GM18868 (cell line): Measurements from ENCODE around the gene DNAJC8.

Source experiments
- ATAC-seq: cut with Tn5 transposase; IDR thresholded peaks from one replicate; pipeline ENCODE4 v1.9.1; 2021; ENCODE audit warnings: mild to moderate bottlenecking, moderate library complexity; ENCODE audit not compliant: unreplicated experiment

Gene DNAJC8

DNA sequence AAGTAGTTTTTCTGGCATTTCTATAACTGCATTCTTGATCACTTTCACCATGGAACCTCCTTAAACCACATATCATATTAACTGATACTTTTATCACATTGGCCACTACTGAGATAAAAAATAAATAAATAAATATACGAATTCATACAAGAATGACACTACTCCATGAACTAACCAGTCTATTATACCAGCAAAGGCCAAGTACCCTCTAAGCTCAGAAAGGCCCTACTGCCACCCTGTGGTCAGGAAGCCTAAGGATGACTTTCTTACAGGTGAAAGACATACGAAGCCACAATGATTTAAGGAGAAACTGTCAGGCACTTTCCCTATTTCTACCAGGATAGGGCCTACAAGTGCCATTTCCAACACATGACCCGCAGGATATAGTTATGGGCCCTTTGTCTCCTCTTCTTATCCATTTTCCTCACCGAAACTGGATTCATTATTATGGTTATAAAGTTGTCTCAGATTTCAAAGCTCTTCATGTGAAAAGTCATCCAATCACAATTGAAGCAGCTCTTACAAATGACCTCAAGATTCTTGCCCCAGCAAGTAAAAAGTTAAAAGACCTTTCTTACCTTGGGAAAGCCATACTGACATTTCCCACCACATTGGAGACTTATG is 23.9 kb downstream of the DNAJC8 start:
- ATAC-seq: no peak

DNA sequence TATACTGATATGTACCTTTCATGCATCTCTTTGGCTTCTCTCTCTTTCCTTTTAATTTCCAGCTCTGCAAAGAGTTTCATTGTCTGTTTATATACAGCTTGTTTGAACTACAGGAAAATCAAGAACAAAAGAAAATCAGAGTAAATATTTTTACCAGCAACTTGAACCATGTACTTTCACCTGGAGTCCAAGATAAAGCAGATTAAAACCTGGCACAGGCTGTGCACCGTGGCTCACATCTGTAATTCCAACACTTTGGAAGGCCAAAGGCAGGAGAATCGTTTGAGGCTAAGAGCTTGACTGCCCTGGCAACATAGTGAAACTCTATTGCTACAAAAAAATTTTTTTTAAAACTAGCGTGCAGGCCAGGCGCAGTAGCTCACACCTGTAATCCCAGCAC is 27.6 kb downstream of the DNAJC8 start:
- no peak for ATAC-seq

DNA sequence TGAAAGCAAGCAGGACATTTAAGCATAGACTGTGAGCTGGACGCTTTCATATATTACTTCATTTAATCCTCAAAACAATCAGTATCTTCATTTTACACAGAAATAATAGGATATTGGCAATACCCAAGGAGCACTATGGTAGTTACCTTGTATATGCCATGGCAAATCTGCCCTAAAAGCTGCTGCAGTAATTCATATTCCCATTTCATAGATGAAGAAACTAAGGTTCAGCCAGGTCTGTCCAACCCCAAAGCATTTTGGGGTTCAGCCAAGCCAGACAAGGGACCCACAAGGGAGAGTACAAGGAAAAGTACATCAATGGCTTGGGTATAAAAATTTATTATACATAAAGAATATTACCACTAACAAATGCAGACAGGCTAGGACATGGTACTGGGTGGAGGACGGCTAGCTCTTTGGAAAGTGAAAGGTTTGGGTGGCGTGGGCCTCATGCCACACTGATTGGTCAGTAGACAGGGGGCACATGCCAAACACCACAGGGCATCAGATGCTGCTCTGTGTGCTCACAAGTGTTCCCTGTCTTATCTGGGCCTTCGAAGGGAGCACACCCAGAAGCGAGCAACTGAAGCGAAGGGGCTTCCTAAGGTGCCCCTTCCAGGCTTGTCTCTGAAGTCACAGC is 32.5 kb downstream of the DNAJC8 start:
- ATAC-seq: no peak

DNA sequence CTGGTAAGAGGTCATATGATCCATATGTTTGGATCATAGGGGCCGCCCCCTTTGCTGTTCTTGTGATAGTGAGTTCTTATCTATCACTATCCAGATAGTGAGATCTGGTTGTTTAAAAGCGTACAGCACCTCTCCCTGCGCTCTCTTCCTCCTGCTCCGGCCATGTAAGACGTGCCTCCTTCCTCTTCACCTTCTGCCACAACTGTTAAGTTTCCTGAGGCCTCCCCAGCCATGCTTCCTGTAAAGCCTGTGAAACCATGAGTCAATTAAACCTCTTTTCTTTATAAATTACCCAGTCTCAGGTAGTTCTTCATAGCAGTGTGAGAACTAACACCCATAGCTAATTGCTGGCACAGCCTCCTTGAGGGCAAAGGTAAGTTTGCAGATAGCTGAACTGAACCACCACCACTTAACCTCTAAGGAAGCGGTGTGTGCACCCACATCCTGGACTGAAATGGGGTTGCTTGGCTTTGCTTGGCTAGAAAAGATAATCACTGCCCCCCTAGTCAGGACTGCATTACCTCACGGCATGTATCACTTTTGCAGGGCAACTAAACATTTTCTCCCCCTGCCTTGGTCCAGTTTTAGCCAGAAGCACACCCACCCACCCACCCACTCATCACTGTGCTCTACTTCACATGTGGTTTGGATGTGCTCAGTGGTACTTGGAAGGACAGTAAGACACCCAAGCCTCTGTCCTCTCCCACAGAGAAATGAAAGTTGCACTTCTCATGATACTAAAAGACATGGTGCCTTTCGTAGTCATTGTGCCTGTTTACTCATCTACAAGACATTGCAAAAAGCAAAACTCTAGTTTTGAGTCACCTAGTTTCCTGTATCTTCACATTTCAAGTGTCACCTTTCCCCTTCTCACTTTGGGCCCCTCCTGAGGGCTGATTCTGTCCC is 33.2 kb downstream of the DNAJC8 start:
- ATAC-seq: peak; percentile 81

DNA sequence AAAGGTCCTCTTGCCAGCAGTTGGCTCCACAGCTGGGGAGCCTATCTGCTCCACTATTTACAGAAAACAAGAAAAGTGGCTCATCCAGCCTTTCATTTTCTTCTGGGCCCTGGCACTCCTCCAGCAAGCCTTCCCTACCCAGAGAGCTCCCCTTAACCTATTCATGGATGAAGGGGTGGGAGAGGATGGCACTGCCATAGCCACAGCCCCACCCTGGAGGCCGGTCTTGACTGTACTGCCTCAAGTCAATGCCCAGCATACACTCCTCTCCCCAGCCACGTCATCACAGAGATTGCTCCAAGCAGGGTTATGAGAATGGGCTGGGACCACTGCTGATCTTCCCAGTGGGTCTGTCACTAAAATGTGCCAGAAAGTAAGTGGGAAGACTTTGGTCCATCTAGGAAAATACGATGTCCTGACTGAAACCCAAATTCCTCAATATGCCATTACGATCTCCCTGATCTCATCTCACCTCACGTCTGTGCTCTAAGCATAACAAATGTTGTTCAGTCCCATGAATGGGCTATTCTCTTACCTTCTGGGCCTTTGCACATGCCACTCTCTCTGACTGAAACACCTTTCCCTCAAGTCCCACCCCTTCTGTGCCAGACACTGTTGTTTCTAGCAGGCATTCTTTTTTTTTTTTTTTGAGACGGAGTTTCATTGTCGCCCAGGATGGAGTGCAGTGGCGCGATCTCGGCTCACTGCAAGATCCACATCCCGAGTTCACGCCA is 35.0 kb downstream of the DNAJC8 start:
- no peak for ATAC-seq

DNA sequence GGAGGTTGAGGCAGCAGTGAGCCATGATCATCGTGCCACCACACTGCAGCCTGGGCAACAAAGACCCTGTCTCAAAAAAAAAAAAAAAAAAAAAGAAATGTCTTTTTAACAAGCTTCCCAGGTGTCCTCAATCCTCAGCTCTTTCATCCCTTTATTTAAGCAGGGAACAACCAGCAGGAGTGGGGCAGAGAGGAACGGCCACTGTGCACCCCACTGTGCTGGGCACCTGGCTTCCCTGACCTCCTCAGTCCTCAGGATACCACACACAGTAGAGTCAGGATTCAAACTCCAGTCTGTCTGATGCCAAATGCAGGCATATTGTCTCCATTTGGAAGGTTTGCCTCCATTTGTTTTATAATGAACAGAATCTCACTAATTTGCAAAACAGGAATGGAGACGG is 36.5 kb downstream of the DNAJC8 start:
- no peak for ATAC-seq

DNA sequence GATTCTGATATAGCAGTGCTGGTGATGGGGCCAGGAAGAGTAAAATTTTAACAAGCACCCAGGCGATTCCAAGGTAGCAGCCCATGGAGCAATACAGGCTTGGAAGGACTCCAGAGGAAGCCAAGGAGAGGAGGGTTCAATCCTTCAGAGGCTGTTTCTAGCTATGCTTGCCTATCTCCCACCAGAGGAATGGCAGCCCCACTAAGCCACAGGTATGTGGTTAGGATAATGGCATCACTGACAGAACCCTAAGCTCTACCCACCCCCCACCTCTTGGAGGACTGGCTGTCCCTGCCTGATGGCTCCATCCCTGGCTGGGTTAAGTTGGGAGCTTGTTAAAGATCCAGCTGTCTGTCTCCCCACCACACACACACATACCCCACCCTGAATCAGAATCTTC is 37.0 kb downstream of the DNAJC8 start:
- ATAC-seq: no peak

DNA sequence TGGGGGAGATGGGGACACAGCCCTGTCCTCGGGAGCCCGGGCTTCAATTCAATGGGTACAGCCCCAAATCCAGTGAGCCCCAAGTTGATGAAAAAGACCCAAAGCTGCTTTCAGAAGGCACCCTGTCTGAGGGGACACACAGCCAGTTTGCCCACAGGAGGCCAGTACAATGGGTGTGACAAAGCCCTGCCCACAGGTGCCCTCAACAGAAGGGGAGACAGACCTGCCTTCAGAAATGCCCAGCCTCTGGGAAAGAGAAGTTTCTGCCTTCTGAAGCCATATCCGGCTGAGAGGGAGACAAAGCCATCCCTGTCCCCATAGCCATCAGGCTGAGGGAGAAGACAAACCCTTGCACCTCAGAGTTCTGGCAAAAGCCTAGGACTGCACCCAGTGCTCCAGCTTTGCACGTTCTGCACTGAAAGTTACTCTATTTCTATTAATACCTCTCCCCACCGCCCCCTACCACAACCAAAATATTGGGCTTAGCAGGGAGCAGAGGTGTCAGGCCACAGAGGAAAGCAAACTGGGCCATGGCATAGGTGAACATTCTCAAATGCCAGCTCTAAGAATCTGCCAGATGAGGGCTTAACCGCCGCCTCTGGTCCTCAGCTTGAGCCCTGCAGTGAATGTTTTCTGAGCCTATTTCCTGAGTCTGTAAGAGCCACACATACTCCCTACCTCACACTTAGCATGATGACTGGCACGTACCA is 38.3 kb downstream of the DNAJC8 start:
- no peak for ATAC-seq

DNA sequence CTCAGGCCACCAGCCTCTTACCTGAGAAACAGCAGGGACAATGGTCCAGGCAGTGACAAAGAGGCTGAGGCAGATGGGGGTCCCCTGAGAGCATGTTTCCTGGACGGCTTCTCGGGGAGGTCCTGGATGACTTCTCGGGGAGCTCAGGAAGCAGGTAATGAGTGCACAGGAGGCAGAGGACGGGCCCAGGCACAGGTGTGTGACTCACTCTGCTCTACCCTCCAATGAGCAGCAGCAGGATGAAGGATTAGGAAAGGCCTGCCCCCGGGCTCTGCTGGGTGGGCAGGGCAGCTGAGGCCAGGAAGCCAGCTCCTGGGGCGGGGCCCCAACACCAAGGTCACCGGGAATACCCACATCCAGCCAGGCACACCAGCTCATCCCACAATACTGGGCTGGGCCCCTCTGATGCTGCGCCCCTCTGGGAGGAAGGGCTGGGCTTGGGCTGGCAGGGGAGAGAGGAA is 39.1 kb downstream of the DNAJC8 start:
- no peak for ATAC-seq

DNA sequence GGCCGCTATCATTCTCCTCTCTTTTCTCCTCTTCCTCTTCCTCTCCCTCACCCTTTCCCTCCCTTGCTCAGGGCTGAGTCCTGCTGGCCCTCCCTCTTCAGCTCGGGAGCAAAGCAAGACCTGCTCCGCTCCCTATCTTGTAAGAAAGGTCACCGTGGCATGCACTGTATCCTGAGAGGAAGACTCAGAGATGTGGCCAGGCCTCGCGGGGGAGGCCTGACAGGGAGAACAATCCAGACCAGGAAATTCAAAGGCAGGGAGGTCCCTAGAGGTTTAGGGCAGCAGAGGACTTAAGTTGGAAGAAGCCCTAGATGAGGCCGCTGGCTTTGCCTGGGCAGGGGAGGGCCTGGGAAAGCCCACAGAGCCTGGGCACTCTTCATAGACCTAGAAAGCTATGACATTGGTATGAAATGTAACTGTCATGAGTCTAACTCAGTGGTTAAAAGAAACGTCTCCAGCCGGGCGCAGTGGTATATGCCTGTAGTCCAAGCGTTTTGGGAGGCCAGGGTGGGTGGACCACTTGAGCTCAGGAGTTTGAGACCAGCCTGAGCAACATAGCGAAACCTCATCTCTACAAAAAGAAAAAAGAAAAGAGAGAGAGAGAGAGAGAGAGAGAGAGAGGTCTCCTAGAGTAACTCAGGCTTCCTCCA is 41.7 kb downstream of the DNAJC8 start:
- ATAC-seq: no peak

DNA sequence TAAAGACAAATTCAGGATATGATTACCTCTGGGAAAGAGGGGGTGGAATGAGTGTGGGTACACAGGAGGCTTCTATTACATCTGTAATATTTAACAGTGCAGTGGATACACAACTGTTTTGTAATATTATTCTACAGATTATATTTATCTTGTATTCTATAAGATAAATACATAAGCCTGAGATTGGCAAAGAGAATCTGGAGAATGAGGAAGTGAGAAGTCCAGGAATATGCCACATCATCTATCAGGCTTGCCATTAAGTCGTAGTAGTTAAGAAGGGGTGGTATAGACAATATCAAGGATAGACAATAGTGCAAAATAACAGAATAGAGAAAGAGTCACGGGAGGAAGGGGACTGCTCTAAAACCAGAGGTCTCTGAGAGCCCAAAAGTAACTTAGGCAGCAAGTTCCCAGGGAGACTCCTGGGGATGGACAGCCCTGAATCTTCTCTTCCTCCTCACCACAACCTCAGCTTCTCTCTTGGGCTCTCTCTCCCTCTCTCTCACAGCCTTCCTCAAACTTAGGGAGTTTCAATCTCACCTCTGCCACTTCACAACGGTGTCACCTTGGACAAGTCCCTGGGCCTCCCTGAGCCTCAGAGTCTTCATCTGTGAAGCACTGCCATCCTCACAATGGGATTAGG is 42.4 kb downstream of the DNAJC8 start:
- ATAC-seq: no peak

DNA sequence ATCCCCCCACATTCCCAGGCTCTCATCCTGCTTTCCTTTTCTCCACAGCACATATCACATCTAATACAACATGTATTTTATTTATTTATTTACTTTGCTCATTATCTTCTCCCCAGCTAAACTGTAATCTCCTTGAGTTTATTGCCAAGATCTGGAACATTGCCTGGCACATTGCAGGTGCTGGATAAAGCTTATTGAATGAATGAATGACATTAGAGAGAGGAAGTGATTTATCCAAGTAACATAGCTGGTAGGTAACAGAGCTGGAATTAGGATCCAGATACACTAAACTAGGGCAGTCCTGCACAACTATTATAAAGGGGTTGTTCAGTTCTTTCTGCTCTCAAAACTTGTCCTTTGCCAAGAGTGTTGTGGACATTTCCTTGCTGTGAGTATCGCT is 47.8 kb downstream of the DNAJC8 start:
- no peak for ATAC-seq

DNA sequence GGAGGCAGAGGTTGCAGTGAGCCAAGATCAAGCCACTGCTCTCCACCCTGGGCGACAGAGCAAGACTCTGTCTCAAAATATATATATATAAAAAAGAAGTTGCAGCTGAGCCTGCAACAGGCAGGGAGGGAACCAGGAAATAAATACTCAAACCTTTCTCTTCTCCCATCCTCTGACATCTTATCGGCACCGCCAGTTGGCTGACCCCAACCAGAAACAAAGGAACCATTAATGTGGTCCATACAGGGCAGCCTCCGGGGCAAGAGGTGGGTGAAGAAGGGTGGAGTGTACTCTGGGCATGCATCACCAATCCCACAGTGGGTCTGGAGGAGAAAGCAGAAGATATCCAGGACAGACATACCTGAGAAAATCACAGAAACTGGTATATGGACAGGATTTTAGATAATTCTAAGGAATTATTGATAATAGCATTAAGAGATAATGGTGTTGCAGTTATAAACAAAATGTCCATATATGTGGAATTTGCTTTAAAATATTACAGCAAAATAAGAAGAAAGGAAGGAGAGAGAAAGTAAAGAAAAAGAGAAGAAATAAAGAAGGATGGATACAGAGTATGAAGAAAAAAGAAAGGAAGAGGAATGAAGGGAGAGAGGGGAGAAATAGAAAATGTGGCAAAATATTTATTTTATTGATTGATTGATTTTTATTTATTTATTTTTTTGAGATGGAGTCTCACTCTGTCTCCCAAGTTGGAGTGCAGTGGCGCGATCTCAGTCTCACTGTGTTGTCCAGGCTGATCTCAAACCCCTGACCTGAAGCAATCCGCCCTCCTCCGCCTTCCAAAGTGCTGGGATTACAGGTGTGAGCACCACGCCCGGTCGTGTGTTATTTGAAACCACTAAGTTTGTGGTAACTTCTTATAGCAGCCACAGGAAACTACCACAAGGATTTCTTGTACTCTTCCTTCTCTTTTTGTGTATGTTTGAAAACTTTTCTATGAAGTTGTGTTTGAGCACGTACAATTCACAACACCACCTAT is 52.2 kb downstream of the DNAJC8 start:
- no peak for ATAC-seq

DNA sequence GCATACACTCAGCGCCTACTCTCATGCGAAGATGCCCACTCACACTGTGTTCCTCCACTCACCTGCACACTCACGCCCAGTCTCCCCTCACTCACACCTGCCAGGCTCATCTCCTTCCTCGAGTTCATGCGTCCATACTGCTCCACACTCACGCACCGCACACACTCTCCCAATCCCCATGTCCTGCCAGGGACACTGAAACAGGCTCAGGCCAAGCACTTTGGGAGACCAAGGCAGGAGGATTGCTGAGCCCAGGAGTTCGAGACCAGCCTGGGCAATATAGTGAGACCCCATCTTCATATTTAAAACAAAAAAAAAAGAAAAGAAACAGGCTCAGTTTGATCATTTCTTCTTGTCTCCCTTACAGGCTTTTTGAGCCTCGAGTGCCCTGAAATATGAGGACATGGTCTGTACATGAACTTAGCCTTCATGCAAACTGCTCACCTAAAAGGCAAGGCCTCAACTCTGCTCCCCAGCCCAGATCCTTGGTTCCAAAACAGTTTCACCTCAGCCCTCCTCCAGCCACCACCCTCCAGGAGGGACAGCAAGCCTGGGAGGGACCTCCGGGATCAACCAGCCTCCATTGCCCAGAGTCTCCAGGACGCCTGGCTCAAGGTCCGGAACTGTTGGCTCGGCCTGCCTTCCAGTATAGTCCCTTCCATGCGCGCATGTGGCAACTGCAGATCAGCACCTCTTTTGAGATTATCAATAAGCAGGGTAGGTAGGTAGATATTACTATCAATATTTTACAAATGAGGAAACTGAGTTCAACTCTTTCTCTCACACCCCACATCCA is 53.9 kb downstream of the DNAJC8 start:
- ATAC-seq: no peak

DNA sequence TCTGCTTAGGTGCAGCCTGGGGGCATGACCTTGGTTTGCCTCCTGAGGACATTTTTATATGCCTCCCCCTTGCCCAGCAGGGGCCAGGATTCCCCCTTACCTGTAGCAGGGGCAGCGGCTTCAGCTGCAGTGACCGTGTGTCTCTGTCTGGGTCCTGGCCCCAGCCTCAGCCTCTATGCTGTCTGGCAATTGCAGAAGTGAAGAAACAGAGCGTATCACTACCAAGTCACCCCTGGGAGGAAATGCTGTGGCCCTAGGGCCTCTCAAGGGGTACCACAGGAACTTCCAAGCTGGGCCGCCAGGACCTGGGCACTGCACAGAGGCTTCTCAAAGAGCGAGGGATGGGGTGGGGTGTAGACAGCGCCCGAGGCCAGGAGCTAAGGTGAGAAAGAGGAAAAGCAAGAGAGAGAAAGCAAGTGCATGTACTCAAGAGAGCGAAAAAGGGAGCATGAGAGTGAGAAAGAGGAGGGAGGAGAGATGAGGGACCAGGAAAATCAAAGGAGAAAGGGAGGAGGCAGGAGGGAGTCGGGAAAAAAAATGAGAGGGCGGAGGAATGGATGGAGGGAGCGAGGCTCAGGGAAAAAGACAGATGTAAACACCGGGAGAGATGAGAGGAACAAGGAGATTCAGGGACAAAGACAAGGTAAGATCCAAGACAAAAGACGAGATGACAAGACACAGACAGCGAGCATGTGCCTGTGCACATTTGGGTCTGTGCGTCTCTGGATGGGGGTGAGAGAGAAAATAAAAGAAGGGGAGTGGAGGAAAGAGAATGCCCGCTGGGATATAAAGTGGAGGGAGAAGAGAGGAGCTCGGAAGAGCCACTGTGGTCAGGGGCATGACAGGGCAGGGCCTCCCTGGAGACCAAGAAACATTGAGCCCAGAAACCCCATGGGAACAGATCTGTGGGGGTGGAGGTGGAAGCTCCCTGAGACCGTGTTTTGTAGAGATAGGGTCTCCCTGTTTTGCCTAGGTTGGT is 56.0 kb downstream of the DNAJC8 start, which contains the start of gene PTAFR:
Gene PTAFR, minus strand, starts transcription at position 199 of the 979 bp plus-strand sequence. CDS start 25,669 bp downstream, outside the sequence.
- ATAC-seq: peak; percentile 39

DNA sequence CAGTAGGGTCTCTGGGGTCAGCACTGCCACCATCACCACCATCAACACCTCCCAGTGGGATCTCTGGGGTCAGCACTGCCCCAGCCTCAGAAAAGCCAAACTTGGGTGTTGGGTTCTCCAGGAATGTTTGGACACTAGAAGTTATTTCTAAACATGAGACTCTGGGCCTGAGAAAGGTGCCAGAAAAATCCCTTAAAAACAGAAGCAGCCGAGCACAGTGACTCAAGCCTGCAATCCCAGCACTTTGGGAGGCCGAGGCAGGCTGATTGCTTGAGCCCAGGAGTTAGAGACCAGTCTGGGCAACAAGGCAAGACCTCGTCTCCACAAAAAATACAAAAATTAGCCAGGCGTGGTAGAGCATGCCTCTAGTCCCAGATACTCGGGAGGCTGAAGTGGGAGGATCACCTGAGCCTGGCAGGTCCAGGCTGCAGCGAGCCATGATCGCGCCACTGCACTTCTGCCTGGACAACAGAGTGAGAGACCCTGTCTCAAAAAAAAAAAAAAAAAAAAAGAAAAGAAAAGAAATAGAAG is 56.8 kb downstream of the DNAJC8 start:
- ATAC-seq: no peak
